Skin of body (tissue), 2 donors: ENCODE results near the gene HSP90AA1. TPM values are rescaled to one million over a fixed set of nuclear protein-coding genes. Genes with fewer than 3 reads are reported as not detected.
"Not testable (repeated sequence)": the region's sequence is repeated elsewhere in the genome, so short reads cannot be mapped to it uniquely, and the experiment has no call there.

Source experiments
- DNase-seq: peaks from one replicate; lab custom pipeline; 2025; lab: John Stamatoyannopoulos, UW
- total RNA-seq: library from RNA; depleted of rRNA; stranded (reverse); fragments of >200 nt; gene quantifications from one replicate; pipeline ENCODE4 v1.2.3, GENCODE V29; 2014

Gene HSP90AA1
- total RNA-seq, 1 donor from 2014 or later, result 339 TPM

GRCh38 chr14:102095231-102095870 is 8.5 kb upstream of the HSP90AA1 start:
- DNase-seq, result no peak

GRCh38 chr14:102094101-102094500 is 7.3 kb upstream of the HSP90AA1 start:
- no peak for DNase-seq

- no peak for DNase-seq
These were observed 6.0 kb upstream of the HSP90AA1 start for GRCh38 chr14:102092806-102093205.

- no peak for DNase-seq
These were observed 3.9 kb upstream of the HSP90AA1 start for GRCh38 chr14:102090713-102091112.

GRCh38 chr14:102089621-102090343 is 2.9 kb upstream of the HSP90AA1 start:
- DNase-seq, result no peak

- peak; percentile 44 for DNase-seq
These were observed 1.4 kb upstream of the HSP90AA1 start for GRCh38 chr14:102088012-102088792.

GRCh38 chr14:102087762-102088011 is 843 bp upstream of the HSP90AA1 start:
- no peak for DNase-seq

GRCh38 chr14:102086709-102086971 is 204 bp downstream of the HSP90AA1 start:
- DNase-seq, result no peak

GRCh38 chr14:102085948-102086708 is 716 bp downstream of the HSP90AA1 start:
- peak; percentile 55 for DNase-seq

- DNase-seq, result no peak
These were observed 1.4 kb downstream of the HSP90AA1 start for GRCh38 chr14:102085488-102085887.

GRCh38 chr14:102084931-102085330 is 1.9 kb downstream of the HSP90AA1 start:
- DNase-seq, result no peak

- not testable (repeated sequence) for DNase-seq
These were observed 2.3 kb downstream of the HSP90AA1 start for GRCh38 chr14:102084522-102084921.

GRCh38 chr14:102081231-102082080 is 5.4 kb downstream of the HSP90AA1 start:
- no peak for DNase-seq

GRCh38 chr14:102080183-102081080 is 6.4 kb downstream of the HSP90AA1 start:
- DNase-seq, result no peak

- no peak for DNase-seq
These were observed 7.2 kb downstream of the HSP90AA1 start for GRCh38 chr14:102079700-102079979.

GRCh38 chr14:102078831-102079699 is 7.8 kb downstream of the HSP90AA1 start:
- no peak for DNase-seq

- DNase-seq, result not testable (repeated sequence)
These were observed 8.5 kb downstream of the HSP90AA1 start for GRCh38 chr14:102078361-102078791.

GRCh38 chr14:102077382-102077709 is 9.5 kb downstream of the HSP90AA1 start:
- DNase-seq, result no peak

- no peak for DNase-seq
These were observed 11.7 kb downstream of the HSP90AA1 start for GRCh38 chr14:102075155-102075554.
